ENCODE data around the gene ZACN.

Gene ZACN

DNA sequence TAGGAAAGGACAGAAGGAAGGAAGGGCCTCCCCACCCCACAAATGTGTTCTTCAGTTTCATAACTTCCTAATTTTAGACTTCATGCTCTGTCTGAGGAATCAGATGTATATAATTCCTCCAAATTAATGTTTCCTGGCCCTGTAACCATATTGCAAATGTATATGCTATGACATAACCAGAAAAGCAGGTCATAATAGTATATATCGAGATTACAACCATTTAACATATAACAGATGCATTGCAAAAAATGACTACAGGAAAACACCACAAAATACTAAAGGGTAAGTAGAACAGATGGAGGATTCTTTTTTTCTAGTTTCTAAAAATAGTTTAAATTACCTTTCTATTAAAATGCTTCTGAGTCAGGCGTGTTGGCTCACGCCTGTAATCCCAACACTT lies 27.7 kb downstream of the ZACN start:
- Histone ChIP-seq H2AFZ (ENCODE audit: low read depth) (no peak overlapping the region), H4K20me1 (ENCODE audit: insufficient read depth) (no peaks in the 10 kb centered on the region), H3K27ac (no peak overlapping the region), H3K4me3 (IDR thresholded peaks at IDR 0.05; ENCODE audit: insufficient read depth, low read depth, low read length) (no peak overlapping the region), H3K4me2 (no peak overlapping the region), H3K79me2 (ENCODE audit: insufficient read depth, low read depth) (peaks cover 14% of the 10 kb centered on the region; the same call in 1 of the 2 replicates), H3K4me1 (ENCODE audit: low read depth, poor library complexity, severe bottlenecking) (peaks cover 14% of the 10 kb centered on the region), H3K9ac (no peak overlapping the region), H3K36me3 (ENCODE audit: insufficient read depth) (no peaks in the 10 kb centered on the region), H3K27me3 (ENCODE audit: insufficient read depth, low read depth) (no peaks in the 10 kb centered on the region)
- TF ChIP-seq, protein P1, sequence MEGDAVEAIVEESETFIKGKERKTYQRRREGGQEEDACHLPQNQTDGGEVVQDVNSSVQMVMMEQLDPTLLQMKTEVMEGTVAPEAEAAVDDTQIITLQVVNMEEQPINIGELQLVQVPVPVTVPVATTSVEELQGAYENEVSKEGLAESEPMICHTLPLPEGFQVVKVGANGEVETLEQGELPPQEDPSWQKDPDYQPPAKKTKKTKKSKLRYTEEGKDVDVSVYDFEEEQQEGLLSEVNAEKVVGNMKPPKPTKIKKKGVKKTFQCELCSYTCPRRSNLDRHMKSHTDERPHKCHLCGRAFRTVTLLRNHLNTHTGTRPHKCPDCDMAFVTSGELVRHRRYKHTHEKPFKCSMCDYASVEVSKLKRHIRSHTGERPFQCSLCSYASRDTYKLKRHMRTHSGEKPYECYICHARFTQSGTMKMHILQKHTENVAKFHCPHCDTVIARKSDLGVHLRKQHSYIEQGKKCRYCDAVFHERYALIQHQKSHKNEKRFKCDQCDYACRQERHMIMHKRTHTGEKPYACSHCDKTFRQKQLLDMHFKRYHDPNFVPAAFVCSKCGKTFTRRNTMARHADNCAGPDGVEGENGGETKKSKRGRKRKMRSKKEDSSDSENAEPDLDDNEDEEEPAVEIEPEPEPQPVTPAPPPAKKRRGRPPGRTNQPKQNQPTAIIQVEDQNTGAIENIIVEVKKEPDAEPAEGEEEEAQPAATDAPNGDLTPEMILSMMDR (conservative IDR thresholded peaks at IDR 0.05; ENCODE audit: low read depth, low read length): no peak

- 0 out of 2 replicates have a peak, but pooled peaks cover 7% of the 10 kb centered on the region for H3K79me2 ChIP-seq (ENCODE audit: insufficient read depth, low read depth)
- H3K27ac ChIP-seq: no peak overlapping the region
- H4K20me1 ChIP-seq (ENCODE audit: insufficient read depth): no peaks in the 10 kb centered on the region
- H3K4me1 ChIP-seq (ENCODE audit: low read depth, poor library complexity, severe bottlenecking): peaks cover 12% of the 10 kb centered on the region
- H3K36me3 ChIP-seq (ENCODE audit: insufficient read depth): no peaks in the 10 kb centered on the region
- TF ChIP-seq, protein P1 (conservative IDR thresholded peaks at IDR 0.05; ENCODE audit: low read depth, low read length): no peak; the same call in 1 of the 2 replicates
- H3K9ac ChIP-seq: no peak overlapping the region
- H3K27me3 ChIP-seq (ENCODE audit: insufficient read depth, low read depth): no peaks in the 10 kb centered on the region
- no peak overlapping the region for H2AFZ ChIP-seq (ENCODE audit: low read depth)
- H3K4me2 ChIP-seq: no peak overlapping the region
- H3K4me3 ChIP-seq (IDR thresholded peaks at IDR 0.05; ENCODE audit: insufficient read depth, low read depth, low read length): no peak overlapping the region
Observed at GRCh38 chr17:76107509-76107908, 28.5 kb downstream of the ZACN start.

GRCh38 chr17:76111956-76112355 lies 33.0 kb downstream of the ZACN start:
- H4K20me1 ChIP-seq (ENCODE audit: insufficient read depth): no peaks in the 10 kb centered on the region
- H3K9ac ChIP-seq: no peak overlapping the region
- H3K27ac ChIP-seq: no peak overlapping the region
- no peak overlapping the region for H2AFZ ChIP-seq (ENCODE audit: low read depth)
- no peaks in the 10 kb centered on the region for H3K79me2 ChIP-seq (ENCODE audit: insufficient read depth, low read depth)
- H3K4me3 ChIP-seq (IDR thresholded peaks at IDR 0.05; ENCODE audit: insufficient read depth, low read depth, low read length): no peak overlapping the region
- TF ChIP-seq, protein P1 (conservative IDR thresholded peaks at IDR 0.05; ENCODE audit: low read depth, low read length): no peak
- no peaks in the 10 kb centered on the region for H3K36me3 ChIP-seq (ENCODE audit: insufficient read depth)
- no peaks in the 10 kb centered on the region for H3K27me3 ChIP-seq (ENCODE audit: insufficient read depth, low read depth)
- H3K4me2 ChIP-seq: no peak overlapping the region
- no peaks in the 10 kb centered on the region for H3K4me1 ChIP-seq (ENCODE audit: low read depth, poor library complexity, severe bottlenecking)

- TF ChIP-seq, protein P1 (conservative IDR thresholded peaks at IDR 0.05; ENCODE audit: low read depth, low read length): no peak
- H3K36me3 ChIP-seq (ENCODE audit: insufficient read depth): no peaks in the 10 kb centered on the region
- H3K4me1 ChIP-seq (ENCODE audit: low read depth, poor library complexity, severe bottlenecking): no peaks in the 10 kb centered on the region
- H3K27me3 ChIP-seq (ENCODE audit: insufficient read depth, low read depth): no peaks in the 10 kb centered on the region
- H3K27ac ChIP-seq: no peak overlapping the region
- no peak overlapping the region for H3K4me3 ChIP-seq (IDR thresholded peaks at IDR 0.05; ENCODE audit: insufficient read depth, low read depth, low read length)
- H3K4me2 ChIP-seq: no peak overlapping the region
- no peaks in the 10 kb centered on the region for H3K79me2 ChIP-seq (ENCODE audit: insufficient read depth, low read depth)
- H4K20me1 ChIP-seq (ENCODE audit: insufficient read depth): no peaks in the 10 kb centered on the region
- no peak overlapping the region for H2AFZ ChIP-seq (ENCODE audit: low read depth)
- no peak overlapping the region for H3K9ac ChIP-seq
Observed at GRCh38 chr17:76115138-76115754, 36.3 kb downstream of the ZACN start.

Data from KMS-11 (cell line).